ENCODE data around the gene FOXP1. TPM values are rescaled to one million over a fixed set of nuclear protein-coding genes. Genes with fewer than 3 reads are reported as not detected.

Gene FOXP1
- polyA plus RNA-seq, 1 donor from 2014 or later = 5.6 TPM

DNA sequence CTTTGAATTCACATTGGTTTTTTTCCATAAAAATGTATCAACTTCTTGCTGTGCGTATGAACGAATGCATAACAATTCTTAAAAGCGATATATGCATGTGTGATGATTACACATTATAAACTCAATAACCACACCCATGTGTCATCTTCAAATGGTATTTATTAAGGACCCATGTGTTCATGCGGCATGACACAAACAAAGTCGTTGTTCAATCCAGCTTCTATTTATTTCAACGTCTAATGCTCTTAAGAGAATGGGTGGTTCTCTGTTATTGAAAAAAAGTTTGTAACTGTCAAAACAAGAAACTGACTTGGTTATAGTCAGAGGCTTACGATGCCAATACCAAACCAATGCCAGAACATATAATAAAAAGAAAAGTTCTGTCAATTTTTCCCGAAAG is 195.9 kb downstream of the FOXP1 start:
- Histone ChIP-seq H3K79me2 (replicated peaks; ENCODE audit: insufficient read depth, low read length) (no peaks in the 10 kb centered on the region), H3K36me3 (ENCODE audit: insufficient read depth, low read length) (no peaks in the 10 kb centered on the region), H3K27ac (ENCODE audit: low read length) (no peak overlapping the region), H3K9me3 (ENCODE audit: low read length) (no peaks in the 10 kb centered on the region), H3K4me3 (ENCODE audit: low read length) (no peak overlapping the region), H3F3A (ENCODE audit: insufficient read depth, low read length, poor library complexity, severe bottlenecking) (no peaks in the 10 kb centered on the region), H3K27me3 (ENCODE audit: insufficient read depth, low read depth, low read length) (no peaks in the 10 kb centered on the region), H3K9ac (ENCODE audit: low read length) (no peak overlapping the region), H4K20me1 (ENCODE audit: insufficient read depth) (no peaks in the 10 kb centered on the region), H3K9me2 (ENCODE audit: insufficient read depth, low read length) (no peaks in the 10 kb centered on the region), H2AFZ (ENCODE audit: low read depth, low read length) (no peak overlapping the region), H3K4me2 (ENCODE audit: low read length) (no peak overlapping the region)
- no peak for TF ChIP-seq EP300 (conservative IDR thresholded peaks at IDR 0.05; ENCODE audit: poor library complexity, severe bottlenecking)
- no peak for TF ChIP-seq EZH2 (IDR thresholded peaks at IDR 0.05; ENCODE audit: borderline replicate concordance, insufficient read depth, low read length, poor library complexity, severe bottlenecking)
- no peak for TF ChIP-seq MXI1 (conservative IDR thresholded peaks at IDR 0.05; ENCODE audit: poor library complexity, severe bottlenecking)
- TF ChIP-seq RAD21 (conservative IDR thresholded peaks at IDR 0.05) = no peak
- no peak for TF ChIP-seq POLR2AphosphoS5 (IDR thresholded peaks at IDR 0.05)
- TF ChIP-seq TAF1 (IDR thresholded peaks at IDR 0.05; ENCODE audit: low read depth) = no peak
- TF ChIP-seq, protein P1, sequence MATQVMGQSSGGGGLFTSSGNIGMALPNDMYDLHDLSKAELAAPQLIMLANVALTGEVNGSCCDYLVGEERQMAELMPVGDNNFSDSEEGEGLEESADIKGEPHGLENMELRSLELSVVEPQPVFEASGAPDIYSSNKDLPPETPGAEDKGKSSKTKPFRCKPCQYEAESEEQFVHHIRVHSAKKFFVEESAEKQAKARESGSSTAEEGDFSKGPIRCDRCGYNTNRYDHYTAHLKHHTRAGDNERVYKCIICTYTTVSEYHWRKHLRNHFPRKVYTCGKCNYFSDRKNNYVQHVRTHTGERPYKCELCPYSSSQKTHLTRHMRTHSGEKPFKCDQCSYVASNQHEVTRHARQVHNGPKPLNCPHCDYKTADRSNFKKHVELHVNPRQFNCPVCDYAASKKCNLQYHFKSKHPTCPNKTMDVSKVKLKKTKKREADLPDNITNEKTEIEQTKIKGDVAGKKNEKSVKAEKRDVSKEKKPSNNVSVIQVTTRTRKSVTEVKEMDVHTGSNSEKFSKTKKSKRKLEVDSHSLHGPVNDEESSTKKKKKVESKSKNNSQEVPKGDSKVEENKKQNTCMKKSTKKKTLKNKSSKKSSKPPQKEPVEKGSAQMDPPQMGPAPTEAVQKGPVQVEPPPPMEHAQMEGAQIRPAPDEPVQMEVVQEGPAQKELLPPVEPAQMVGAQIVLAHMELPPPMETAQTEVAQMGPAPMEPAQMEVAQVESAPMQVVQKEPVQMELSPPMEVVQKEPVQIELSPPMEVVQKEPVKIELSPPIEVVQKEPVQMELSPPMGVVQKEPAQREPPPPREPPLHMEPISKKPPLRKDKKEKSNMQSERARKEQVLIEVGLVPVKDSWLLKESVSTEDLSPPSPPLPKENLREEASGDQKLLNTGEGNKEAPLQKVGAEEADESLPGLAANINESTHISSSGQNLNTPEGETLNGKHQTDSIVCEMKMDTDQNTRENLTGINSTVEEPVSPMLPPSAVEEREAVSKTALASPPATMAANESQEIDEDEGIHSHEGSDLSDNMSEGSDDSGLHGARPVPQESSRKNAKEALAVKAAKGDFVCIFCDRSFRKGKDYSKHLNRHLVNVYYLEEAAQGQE (IDR thresholded peaks at IDR 0.05; ENCODE audit: borderline replicate concordance) = no peak
- TF ChIP-seq CTCF (IDR thresholded peaks at IDR 0.05; ENCODE audit: poor library complexity, severe bottlenecking) = no peak
- TF ChIP-seq SMC3 (conservative IDR thresholded peaks at IDR 0.05; ENCODE audit: poor library complexity) = no peak

DNA sequence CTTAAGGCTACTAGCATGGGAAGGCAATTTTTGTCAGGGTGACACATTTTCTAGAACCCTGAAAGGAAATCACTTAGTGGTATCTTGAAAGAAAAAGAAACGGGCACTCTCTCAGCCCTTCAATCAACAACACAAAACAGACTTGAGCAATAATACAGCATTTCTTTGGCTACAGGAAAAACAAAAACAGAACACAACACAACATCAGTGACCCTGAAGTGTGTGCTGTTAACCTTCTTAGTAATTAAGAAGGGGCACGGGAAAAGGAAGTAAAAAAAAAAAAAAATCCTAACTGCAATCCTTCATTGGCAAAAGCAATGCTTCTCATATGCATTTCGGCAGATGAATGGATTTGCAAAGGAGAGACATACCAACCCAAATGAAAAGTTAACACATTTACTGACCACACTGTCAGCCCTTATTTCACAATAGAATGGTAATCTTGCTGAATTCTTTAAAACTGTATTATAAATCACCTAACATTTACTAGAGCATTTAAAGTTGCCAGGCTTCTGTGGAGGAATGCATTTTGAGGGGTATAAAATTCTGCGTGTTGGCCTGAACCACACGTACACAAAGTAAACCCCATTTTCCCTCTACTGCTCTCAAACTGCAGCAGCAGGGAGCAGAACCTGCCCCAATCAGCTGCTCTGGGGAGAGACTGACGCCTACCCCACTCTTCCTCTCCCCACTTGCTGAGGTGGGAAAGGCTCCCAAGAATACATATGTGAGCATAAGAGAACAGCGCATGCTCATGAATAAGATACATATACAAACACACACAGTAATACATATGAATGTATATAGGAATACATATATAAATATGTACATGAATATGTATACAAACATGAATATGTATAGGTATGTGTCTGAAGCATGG is 198.5 kb downstream of the FOXP1 start:
- Histone ChIP-seq H4K20me1 (ENCODE audit: insufficient read depth) (no peaks in the 10 kb centered on the region), H3K9me2 (ENCODE audit: insufficient read depth, low read length) (no peaks in the 10 kb centered on the region), H3K9me3 (ENCODE audit: low read length) (no peaks in the 10 kb centered on the region), H3K9ac (ENCODE audit: low read length) (no peak overlapping the region), H3K27me3 (ENCODE audit: insufficient read depth, low read depth, low read length) (no peaks in the 10 kb centered on the region), H3K27ac (ENCODE audit: low read length) (no peak overlapping the region), H2AFZ (ENCODE audit: low read depth, low read length) (no peak overlapping the region), H3K79me2 (replicated peaks; ENCODE audit: insufficient read depth, low read length) (no peaks in the 10 kb centered on the region), H3K4me2 (ENCODE audit: low read length) (no peak overlapping the region), H3K36me3 (ENCODE audit: insufficient read depth, low read length) (no peaks in the 10 kb centered on the region), H3F3A (ENCODE audit: insufficient read depth, low read length, poor library complexity, severe bottlenecking) (no peaks in the 10 kb centered on the region), H3K4me3 (ENCODE audit: low read length) (no peak overlapping the region)
- no peak for TF ChIP-seq TAF1 (IDR thresholded peaks at IDR 0.05; ENCODE audit: low read depth)
- no peak for TF ChIP-seq CTCF (IDR thresholded peaks at IDR 0.05; ENCODE audit: poor library complexity, severe bottlenecking)
- TF ChIP-seq MXI1 (conservative IDR thresholded peaks at IDR 0.05; ENCODE audit: poor library complexity, severe bottlenecking) = no peak
- TF ChIP-seq EZH2 (IDR thresholded peaks at IDR 0.05; ENCODE audit: borderline replicate concordance, insufficient read depth, low read length, poor library complexity, severe bottlenecking) = no peak
- no peak for TF ChIP-seq SMC3 (conservative IDR thresholded peaks at IDR 0.05; ENCODE audit: poor library complexity)
